HepG2 (cell line): ENCODE results near the gene RGS19. TPM values are rescaled to one million over a fixed set of nuclear protein-coding genes. Genes with fewer than 3 reads are reported as not detected.

Source experiments
- FOXA1 ChIP-seq, 2 experiments: fragments of 450-650 bp in 1 of 2; sonication (generic) in 1 of 2; formaldehyde crosslinking in 1 of 2; IDR thresholded peaks; 2 replicates each; pipeline versions ENCODE4 v1.4.0 to v1.6.1; 2016 to 2020; ENCODE audit warnings: missing genetic modification reagents in 1 of 2
- FOXC1 ChIP-seq: sonication (generic); formaldehyde crosslinking; IDR thresholded peaks from 2 replicates; pipeline ENCODE4 v1.8.0; 2022; ENCODE audit warnings: mild to moderate bottlenecking, missing genetic modification reagents, borderline replicate concordance
- POLR2AphosphoS2 ChIP-seq: IDR thresholded peaks from 2 replicates; pipeline ENCODE4 v1.6.1; 2011; ENCODE audit warnings: low read depth, low read length, improper control_type of control experiment
- RARA ChIP-seq: IDR thresholded peaks from 2 replicates; pipeline ENCODE4 v1.6.1; 2016; ENCODE audit warnings: missing genetic modification reagents, missing compliant biosample characterization
- RFXAP ChIP-seq: sonication (generic); formaldehyde crosslinking; IDR thresholded peaks from 2 replicates; pipeline ENCODE4 v1.4.0; 2020; ENCODE audit warnings: missing genetic modification reagents, borderline replicate concordance
- ZFX ChIP-seq: sonication (generic); formaldehyde crosslinking; IDR thresholded peaks from 2 replicates; pipeline ENCODE4 v1.4.0; 2020; ENCODE audit warnings: mild to moderate bottlenecking, low read depth, missing genetic modification reagents, moderate library complexity
- ZNF558 ChIP-seq: sonication (generic); formaldehyde crosslinking; IDR thresholded peaks from 2 replicates; pipeline ENCODE4 v1.9.0; 2022; ENCODE audit warnings: mild to moderate bottlenecking, missing genetic modification reagents, borderline replicate concordance
- polyA plus RNA-seq, 8 experiments: library from polyadenylated mRNA; depleted of rRNA in 3 of 8; stranded (reverse) in 7 of 8; unstranded in 1 of 8; fragments of >200 nt; fragmentation: Illumina TruSeq in 4 of 8; extraction: Trizol in 4 of 8; gene quantifications; 2 replicates each; pipeline versions ENCODE4 v1.2.1 to v1.2.3, GENCODE V29; 2011 to 2016; ENCODE audit warnings: low read depth in 4 of 8, missing spikeins in 1 of 8, mixed read lengths in 1 of 8; ENCODE audit not compliant: insufficient read depth in 1 of 8
- total RNA-seq, 5 experiments: library from RNA; depleted of rRNA; stranded (reverse); fragments of >200 nt; fragmentation: Illumina TruSeq; extraction: Trizol; gene quantifications; 2 replicates each; pipeline ENCODE4 v1.2.3, GENCODE V29; 2016; ENCODE audit warnings: low read depth in 1 of 5
- TF ChIP-seq, protein P1 (sequence below): sonication (generic); formaldehyde crosslinking; IDR thresholded peaks from 2 replicates; pipeline ENCODE4 v1.4.0; 2020; ENCODE audit warnings: missing genetic modification reagents, borderline replicate concordance
- TF ChIP-seq, protein P2 (sequence below): IDR thresholded peaks from 2 replicates; pipeline ENCODE4 v1.6.1; 2016; ENCODE audit warnings: mild to moderate bottlenecking
- TF ChIP-seq, protein P3 (sequence below): sonication (generic); formaldehyde crosslinking; conservative IDR thresholded peaks from 2 replicates; pipeline ENCODE4 v1.4.0; 2020; ENCODE audit warnings: missing genetic modification reagents
- TF ChIP-seq, protein P4 (sequence below): sonication (generic); formaldehyde crosslinking; IDR thresholded peaks from 2 replicates; pipeline ENCODE4 v1.5.0; 2020; ENCODE audit warnings: missing genetic modification reagents

Gene RGS19
- total and polyA plus RNA-seq, 2 of the 13 experiments (the other 11 are each of a cell fraction or from before 2014, with no cell fraction given) = 10.7 to 11.9 TPM

DNA sequence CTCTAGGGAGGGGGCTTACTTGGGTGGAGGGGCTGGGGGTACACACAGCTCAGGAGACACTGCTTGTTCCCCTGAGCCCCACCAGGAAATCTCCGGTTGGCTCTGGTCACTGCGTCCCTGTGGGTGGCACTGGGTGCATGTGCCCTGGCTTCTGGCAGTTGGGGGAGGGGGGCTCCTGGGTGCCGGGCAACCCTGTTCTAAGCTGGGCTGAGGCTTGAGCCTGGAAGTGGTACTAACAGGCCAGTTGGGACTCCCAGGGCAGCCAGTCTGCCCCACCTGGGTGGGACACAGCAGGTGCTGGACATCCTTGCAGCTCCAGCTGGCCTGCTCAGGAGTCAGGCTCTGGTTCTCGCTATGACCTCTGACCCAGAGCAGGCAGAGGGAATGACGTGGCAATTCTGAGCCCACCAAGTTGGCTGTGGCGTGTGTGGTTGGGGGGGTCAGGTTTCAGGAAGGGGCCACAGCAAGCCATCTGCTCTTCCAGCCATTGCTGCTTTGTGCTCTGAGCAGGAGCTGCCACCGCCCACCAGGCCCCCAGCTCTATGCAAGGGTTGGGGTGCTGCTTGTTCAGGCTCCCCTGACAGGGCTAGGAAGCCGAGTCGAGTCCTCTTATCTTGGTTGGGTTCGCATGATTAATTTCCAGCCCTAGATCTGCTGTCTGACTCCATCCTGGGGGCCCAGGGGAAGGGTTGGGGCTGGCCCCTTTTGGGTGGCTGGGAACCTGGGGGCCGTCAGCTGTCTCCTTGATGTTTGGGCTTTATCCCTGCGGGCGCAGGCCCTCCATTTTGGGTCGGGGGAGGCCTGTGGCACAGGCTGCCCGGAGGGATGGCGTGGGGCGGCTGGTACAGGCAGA, 42.7 kb downstream of the RGS19 start (continued):
- TF ChIP-seq, protein P1, sequence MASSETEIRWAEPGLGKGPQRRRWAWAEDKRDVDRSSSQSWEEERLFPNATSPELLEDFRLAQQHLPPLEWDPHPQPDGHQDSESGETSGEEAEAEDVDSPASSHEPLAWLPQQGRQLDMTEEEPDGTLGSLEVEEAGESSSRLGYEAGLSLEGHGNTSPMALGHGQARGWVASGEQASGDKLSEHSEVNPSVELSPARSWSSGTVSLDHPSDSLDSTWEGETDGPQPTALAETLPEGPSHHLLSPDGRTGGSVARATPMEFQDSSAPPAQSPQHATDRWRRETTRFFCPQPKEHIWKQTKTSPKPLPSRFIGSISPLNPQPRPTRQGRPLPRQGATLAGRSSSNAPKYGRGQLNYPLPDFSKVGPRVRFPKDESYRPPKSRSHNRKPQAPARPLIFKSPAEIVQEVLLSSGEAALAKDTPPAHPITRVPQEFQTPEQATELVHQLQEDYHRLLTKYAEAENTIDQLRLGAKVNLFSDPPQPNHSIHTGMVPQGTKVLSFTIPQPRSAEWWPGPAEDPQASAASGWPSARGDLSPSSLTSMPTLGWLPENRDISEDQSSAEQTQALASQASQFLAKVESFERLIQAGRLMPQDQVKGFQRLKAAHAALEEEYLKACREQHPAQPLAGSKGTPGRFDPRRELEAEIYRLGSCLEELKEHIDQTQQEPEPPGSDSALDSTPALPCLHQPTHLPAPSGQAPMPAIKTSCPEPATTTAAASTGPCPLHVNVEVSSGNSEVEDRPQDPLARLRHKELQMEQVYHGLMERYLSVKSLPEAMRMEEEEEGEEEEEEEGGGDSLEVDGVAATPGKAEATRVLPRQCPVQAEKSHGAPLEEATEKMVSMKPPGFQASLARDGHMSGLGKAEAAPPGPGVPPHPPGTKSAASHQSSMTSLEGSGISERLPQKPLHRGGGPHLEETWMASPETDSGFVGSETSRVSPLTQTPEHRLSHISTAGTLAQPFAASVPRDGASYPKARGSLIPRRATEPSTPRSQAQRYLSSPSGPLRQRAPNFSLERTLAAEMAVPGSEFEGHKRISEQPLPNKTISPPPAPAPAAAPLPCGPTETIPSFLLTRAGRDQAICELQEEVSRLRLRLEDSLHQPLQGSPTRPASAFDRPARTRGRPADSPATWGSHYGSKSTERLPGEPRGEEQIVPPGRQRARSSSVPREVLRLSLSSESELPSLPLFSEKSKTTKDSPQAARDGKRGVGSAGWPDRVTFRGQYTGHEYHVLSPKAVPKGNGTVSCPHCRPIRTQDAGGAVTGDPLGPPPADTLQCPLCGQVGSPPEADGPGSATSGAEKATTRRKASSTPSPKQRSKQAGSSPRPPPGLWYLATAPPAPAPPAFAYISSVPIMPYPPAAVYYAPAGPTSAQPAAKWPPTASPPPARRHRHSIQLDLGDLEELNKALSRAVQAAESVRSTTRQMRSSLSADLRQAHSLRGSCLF (CRISPR knock-in tag) = peak; percentile 96; the same call in 1 of the 2 replicates
- TF ChIP-seq RARA (CRISPR knock-in tag) (peak; percentile 22; the same call in 1 of the 2 replicates), POLR2AphosphoS2 (no peak; the same call in 1 of the 2 replicates), ZNF558 (0 out of 2 replicates have a peak, but pooled peaks have one; percentile 16), RFXAP (no peak), FOXA1 (IDR thresholded peaks at IDR 0.05) (no peak), FOXA1 (CRISPR knock-in tag; IDR thresholded peaks at IDR 0.05) (peak; percentile 13; the same call in 1 of the 2 replicates), FOXC1 (CRISPR knock-in tag) (no peak; the same call in 1 of the 2 replicates), ZFX (peak; percentile 11; the same call in 1 of the 2 replicates)
- TF ChIP-seq, protein P2, sequence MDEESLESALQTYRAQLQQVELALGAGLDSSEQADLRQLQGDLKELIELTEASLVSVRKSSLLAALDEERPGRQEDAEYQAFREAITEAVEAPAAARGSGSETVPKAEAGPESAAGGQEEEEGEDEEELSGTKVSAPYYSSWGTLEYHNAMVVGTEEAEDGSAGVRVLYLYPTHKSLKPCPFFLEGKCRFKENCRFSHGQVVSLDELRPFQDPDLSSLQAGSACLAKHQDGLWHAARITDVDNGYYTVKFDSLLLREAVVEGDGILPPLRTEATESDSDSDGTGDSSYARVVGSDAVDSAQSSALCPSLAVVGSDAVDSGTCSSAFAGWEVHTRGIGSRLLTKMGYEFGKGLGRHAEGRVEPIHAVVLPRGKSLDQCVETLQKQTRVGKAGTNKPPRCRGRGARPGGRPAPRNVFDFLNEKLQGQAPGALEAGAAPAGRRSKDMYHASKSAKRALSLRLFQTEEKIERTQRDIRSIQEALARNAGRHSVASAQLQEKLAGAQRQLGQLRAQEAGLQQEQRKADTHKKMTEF (CRISPR knock-in tag) = peak; percentile 32; the same call in 1 of the 2 replicates
- TF ChIP-seq, protein P3, sequence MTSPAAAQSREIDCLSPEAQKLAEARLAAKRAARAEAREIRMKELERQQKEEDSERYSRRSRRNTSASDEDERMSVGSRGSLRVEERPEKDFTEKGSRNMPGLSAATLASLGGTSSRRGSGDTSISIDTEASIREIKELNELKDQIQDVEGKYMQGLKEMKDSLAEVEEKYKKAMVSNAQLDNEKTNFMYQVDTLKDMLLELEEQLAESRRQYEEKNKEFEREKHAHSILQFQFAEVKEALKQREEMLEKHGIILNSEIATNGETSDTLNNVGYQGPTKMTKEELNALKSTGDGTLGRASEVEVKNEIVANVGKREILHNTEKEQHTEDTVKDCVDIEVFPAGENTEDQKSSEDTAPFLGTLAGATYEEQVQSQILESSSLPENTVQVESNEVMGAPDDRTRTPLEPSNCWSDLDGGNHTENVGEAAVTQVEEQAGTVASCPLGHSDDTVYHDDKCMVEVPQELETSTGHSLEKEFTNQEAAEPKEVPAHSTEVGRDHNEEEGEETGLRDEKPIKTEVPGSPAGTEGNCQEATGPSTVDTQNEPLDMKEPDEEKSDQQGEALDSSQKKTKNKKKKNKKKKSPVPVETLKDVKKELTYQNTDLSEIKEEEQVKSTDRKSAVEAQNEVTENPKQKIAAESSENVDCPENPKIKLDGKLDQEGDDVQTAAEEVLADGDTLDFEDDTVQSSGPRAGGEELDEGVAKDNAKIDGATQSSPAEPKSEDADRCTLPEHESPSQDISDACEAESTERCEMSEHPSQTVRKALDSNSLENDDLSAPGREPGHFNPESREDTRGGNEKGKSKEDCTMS (CRISPR knock-in tag) = no peak
- TF ChIP-seq, protein P4, sequence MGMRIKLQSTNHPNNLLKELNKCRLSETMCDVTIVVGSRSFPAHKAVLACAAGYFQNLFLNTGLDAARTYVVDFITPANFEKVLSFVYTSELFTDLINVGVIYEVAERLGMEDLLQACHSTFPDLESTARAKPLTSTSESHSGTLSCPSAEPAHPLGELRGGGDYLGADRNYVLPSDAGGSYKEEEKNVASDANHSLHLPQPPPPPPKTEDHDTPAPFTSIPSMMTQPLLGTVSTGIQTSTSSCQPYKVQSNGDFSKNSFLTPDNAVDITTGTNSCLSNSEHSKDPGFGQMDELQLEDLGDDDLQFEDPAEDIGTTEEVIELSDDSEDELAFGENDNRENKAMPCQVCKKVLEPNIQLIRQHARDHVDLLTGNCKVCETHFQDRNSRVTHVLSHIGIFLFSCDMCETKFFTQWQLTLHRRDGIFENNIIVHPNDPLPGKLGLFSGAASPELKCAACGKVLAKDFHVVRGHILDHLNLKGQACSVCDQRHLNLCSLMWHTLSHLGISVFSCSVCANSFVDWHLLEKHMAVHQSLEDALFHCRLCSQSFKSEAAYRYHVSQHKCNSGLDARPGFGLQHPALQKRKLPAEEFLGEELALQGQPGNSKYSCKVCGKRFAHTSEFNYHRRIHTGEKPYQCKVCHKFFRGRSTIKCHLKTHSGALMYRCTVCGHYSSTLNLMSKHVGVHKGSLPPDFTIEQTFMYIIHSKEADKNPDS (CRISPR knock-in tag) = peak; percentile 92
